Body of pancreas (tissue), 4 donors: ENCODE measurements around the gene TAF4B.

Source experiments
- POLR2A ChIP-seq, 3 donors: fragments of 450-650 bp; IDR thresholded peaks; one replicate each; pipeline ENCODE4 v1.6.1; 2016; ENCODE audit warnings: antibody characterized with exemption in 3 of 3, mild to moderate bottlenecking in 2 of 3
- TF ChIP-seq, protein P1 (sequence below), 7 experiments: fragments of 450-650 bp in 4 of 7; fragments of 200-600 bp in 3 of 7; sonication (generic) in 3 of 7; IDR thresholded peaks; one replicate each; pipeline ENCODE4 v1.5.1; 2016 to 2019; ENCODE audit warnings: antibody characterized with exemption in 7 of 7

DNA sequence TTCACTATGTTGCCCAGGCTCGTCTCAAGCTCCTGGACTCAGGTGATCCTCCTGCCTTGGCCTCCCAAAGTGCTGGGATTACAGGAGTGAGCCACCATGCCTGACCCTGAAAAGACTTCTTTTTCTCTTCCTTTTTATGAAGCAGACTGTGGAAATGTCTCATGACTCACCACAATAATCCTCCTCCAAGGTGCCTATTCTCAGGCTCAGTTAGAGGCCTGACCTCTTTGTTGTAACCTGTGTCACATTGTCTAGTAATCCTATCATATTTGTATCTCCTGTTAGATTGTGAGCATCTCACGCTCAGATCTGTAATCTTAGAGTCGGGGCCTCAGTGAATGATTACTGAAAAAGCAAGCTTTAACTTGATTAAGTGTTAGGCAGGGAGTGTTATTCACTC, 18.3 kb upstream of the TAF4B start:
- TF ChIP-seq, protein P1, sequence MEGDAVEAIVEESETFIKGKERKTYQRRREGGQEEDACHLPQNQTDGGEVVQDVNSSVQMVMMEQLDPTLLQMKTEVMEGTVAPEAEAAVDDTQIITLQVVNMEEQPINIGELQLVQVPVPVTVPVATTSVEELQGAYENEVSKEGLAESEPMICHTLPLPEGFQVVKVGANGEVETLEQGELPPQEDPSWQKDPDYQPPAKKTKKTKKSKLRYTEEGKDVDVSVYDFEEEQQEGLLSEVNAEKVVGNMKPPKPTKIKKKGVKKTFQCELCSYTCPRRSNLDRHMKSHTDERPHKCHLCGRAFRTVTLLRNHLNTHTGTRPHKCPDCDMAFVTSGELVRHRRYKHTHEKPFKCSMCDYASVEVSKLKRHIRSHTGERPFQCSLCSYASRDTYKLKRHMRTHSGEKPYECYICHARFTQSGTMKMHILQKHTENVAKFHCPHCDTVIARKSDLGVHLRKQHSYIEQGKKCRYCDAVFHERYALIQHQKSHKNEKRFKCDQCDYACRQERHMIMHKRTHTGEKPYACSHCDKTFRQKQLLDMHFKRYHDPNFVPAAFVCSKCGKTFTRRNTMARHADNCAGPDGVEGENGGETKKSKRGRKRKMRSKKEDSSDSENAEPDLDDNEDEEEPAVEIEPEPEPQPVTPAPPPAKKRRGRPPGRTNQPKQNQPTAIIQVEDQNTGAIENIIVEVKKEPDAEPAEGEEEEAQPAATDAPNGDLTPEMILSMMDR (IDR thresholded peaks at IDR 0.05), result no peak
- no peak for TF ChIP-seq POLR2A (IDR thresholded peaks at IDR 0.05)
